DND-41 (cell line): ENCODE data around the gene CDCP1.

Source experiments
- CTCF ChIP-seq: IDR thresholded peaks from 2 replicates; pipeline ENCODE4 v1.5.1; 2012; ENCODE audit warnings: borderline replicate concordance, low read length, moderate library complexity, mild to moderate bottlenecking; ENCODE audit not compliant: poor library complexity, severe bottlenecking; ENCODE audit errors: extremely low read depth
- EZH2 ChIP-seq: IDR thresholded peaks from 3 replicates; pipeline ENCODE4 v1.6.1; 2012; ENCODE audit warnings: borderline replicate concordance, low read depth, mild to moderate bottlenecking, moderate library complexity, low read length, inconsistent platforms; ENCODE audit not compliant: severe bottlenecking

- TF ChIP-seq CTCF (no peak), EZH2 (no peak)
Measured at GRCh38 chr3:45064512-45065372, 81.4 kb downstream of the CDCP1 start.
